HepG2 (cell line): ENCODE results near the gene TEX19. TPM values are rescaled to one million over a fixed set of nuclear protein-coding genes. Genes with fewer than 3 reads are reported as not detected.

Experiments
- CREB1 ChIP-seq, 2 experiments: fragments of 450-650 bp in 1 of 2; IDR thresholded peaks; 2 replicates each; pipeline ENCODE4 v1.6.1; 2016 to 2017; ENCODE audit warnings: control low read depth in 1 of 2, mild to moderate bottlenecking in 1 of 2, missing compliant biosample characterization in 1 of 2, missing genetic modification characterization in 1 of 2
- DNMT1 ChIP-seq: sonication (generic); formaldehyde crosslinking; IDR thresholded peaks from 2 replicates; pipeline ENCODE4 v1.5.1; 2020; ENCODE audit warnings: mild to moderate bottlenecking, missing genetic modification reagents
- DR1 ChIP-seq: sonication (generic); formaldehyde crosslinking; IDR thresholded peaks from 2 replicates; pipeline ENCODE4 v1.8.0; 2021; ENCODE audit warnings: mild to moderate bottlenecking, missing genetic modification reagents, inconsistent platforms
- ETV6 ChIP-seq: sonication (generic); formaldehyde crosslinking; conservative IDR thresholded peaks from 2 replicates; pipeline ENCODE4 v1.4.0; 2020; ENCODE audit warnings: missing genetic modification reagents
- GMEB2 ChIP-seq: IDR thresholded peaks from 2 replicates; pipeline ENCODE4 v1.6.1; 2016; ENCODE audit warnings: missing biosample characterization, missing genetic modification reagents, low read depth
- MAFF ChIP-seq: IDR thresholded peaks from 2 replicates; pipeline ENCODE4 v1.6.1; 2011; ENCODE audit warnings: low read depth, low read length, improper control_type of control experiment
- PAX8 ChIP-seq: sonication (generic); formaldehyde crosslinking; IDR thresholded peaks from 2 replicates; pipeline ENCODE4 v1.8.0; 2022; ENCODE audit warnings: mild to moderate bottlenecking, missing genetic modification reagents, borderline replicate concordance
- RBM22 ChIP-seq: fragments of 200-400 bp; formaldehyde crosslinking; optimal IDR thresholded peaks from 2 replicates; pipeline ENCODE3; 2017; ENCODE audit warnings: mild to moderate bottlenecking, low read length, moderate library complexity
- RNF219 ChIP-seq: sonication (generic); formaldehyde crosslinking; IDR thresholded peaks from 2 replicates; pipeline ENCODE4 v1.5.0; 2020; ENCODE audit warnings: mild to moderate bottlenecking, missing genetic modification reagents
- SETDB1 ChIP-seq: sonication (generic); formaldehyde crosslinking; IDR thresholded peaks from 2 replicates; pipeline ENCODE4 v1.5.1; 2020; ENCODE audit warnings: missing genetic modification reagents, mild to moderate bottlenecking, borderline replicate concordance
- SMAD3 ChIP-seq: sonication (generic); formaldehyde crosslinking; IDR thresholded peaks from 2 replicates; pipeline ENCODE4 v1.4.0; 2020; ENCODE audit warnings: missing genetic modification reagents
- SP140L ChIP-seq: sonication (generic); formaldehyde crosslinking; IDR thresholded peaks from 2 replicates; pipeline ENCODE4 v1.4.0; 2020; ENCODE audit warnings: missing genetic modification reagents, borderline replicate concordance
- SP5 ChIP-seq: IDR thresholded peaks from 2 replicates; pipeline ENCODE4 v1.6.1; 2016; ENCODE audit warnings: low read depth, borderline replicate concordance
- TCF7L2 ChIP-seq: IDR thresholded peaks from 2 replicates; pipeline ENCODE4 v1.6.1; 2011; ENCODE audit warnings: mild to moderate bottlenecking, low read depth, low read length, moderate library complexity
- TEF ChIP-seq: sonication (generic); formaldehyde crosslinking; IDR thresholded peaks from 2 replicates; pipeline ENCODE4 v1.5.0; 2020; ENCODE audit warnings: missing genetic modification reagents
- TFDP1 ChIP-seq: IDR thresholded peaks from 2 replicates; pipeline ENCODE4 v1.6.1; 2016; ENCODE audit warnings: missing compliant biosample characterization, missing genetic modification reagents, borderline replicate concordance
- THAP7 ChIP-seq: sonication (generic); formaldehyde crosslinking; IDR thresholded peaks from 2 replicates; pipeline ENCODE4 v1.8.1; 2023; ENCODE audit warnings: mild to moderate bottlenecking, missing genetic modification reagents
- ZBTB7A ChIP-seq: sonication (generic); formaldehyde crosslinking; IDR thresholded peaks from 2 replicates; pipeline ENCODE4 v1.8.0; 2022; ENCODE audit warnings: mild to moderate bottlenecking, missing genetic modification reagents
- ZNF468 ChIP-seq: sonication (generic); formaldehyde crosslinking; IDR thresholded peaks from 2 replicates; pipeline ENCODE4 v1.8.0; 2022; ENCODE audit warnings: mild to moderate bottlenecking, moderate library complexity, missing genetic modification reagents
- ZNF660 ChIP-seq: sonication (generic); formaldehyde crosslinking; IDR thresholded peaks from 2 replicates; pipeline ENCODE4 v1.5.1; 2020; ENCODE audit warnings: mild to moderate bottlenecking, low read depth, missing genetic modification reagents, borderline replicate concordance
- ZNF704 ChIP-seq: sonication (generic); formaldehyde crosslinking; IDR thresholded peaks from 2 replicates; pipeline ENCODE4 v1.8.1; 2023; ENCODE audit warnings: mild to moderate bottlenecking, inconsistent platforms, moderate library complexity, missing genetic modification reagents, borderline replicate concordance
- ZNF83 ChIP-seq: sonication (generic); formaldehyde crosslinking; IDR thresholded peaks from 2 replicates; pipeline ENCODE4 v1.4.0; 2020; ENCODE audit warnings: missing genetic modification reagents, mild to moderate bottlenecking, borderline replicate concordance
- polyA plus RNA-seq, 8 experiments: library from polyadenylated mRNA; depleted of rRNA in 3 of 8; stranded (reverse) in 7 of 8; unstranded in 1 of 8; fragments of >200 nt; fragmentation: Illumina TruSeq in 4 of 8; extraction: Trizol in 4 of 8; gene quantifications; 2 replicates each; pipeline versions ENCODE4 v1.2.1 to v1.2.3, GENCODE V29; 2011 to 2016; ENCODE audit warnings: low read depth in 4 of 8, missing spikeins in 1 of 8, mixed read lengths in 1 of 8; ENCODE audit not compliant: insufficient read depth in 1 of 8
- total RNA-seq, 5 experiments: library from RNA; depleted of rRNA; stranded (reverse); fragments of >200 nt; fragmentation: Illumina TruSeq; extraction: Trizol; gene quantifications; 2 replicates each; pipeline ENCODE4 v1.2.3, GENCODE V29; 2016; ENCODE audit warnings: low read depth in 1 of 5

Gene TEX19
- total and polyA plus RNA-seq, 2 of the 13 experiments (the other 11 are each of a cell fraction or from before 2014, with no cell fraction given), result 1.3 to 6.0 TPM

GRCh38 chr17:82320140-82320840, 38.8 kb upstream of the TEX19 start (continued):
- TF ChIP-seq TFDP1 (CRISPR knock-in tag) (no peak), GMEB2 (CRISPR knock-in tag) (no peak), SETDB1 (CRISPR knock-in tag) (0 out of 2 replicates have a peak, but pooled peaks have one; percentile 8), PAX8 (CRISPR knock-in tag) (no peak), ZNF660 (CRISPR knock-in tag) (no peak), RNF219 (CRISPR knock-in tag) (no peak), RBM22 (no peak), TEF (no peak; the same call in 1 of the 2 replicates), THAP7 (CRISPR knock-in tag) (peak; percentile 19; the same call in 1 of the 2 replicates), SMAD3 (CRISPR knock-in tag) (no peak), ETV6 (no peak), TCF7L2 (no peak), SP5 (CRISPR knock-in tag) (no peak), ZNF83 (CRISPR knock-in tag) (no peak), DNMT1 (no peak), ZNF704 (CRISPR knock-in tag) (no peak), DR1 (CRISPR knock-in tag) (no peak), ZNF468 (no peak), MAFF (no peak), SP140L (CRISPR knock-in tag) (no peak), ZBTB7A (CRISPR knock-in tag) (peak; percentile 44; the same call in 1 of the 2 replicates), CREB1 (IDR thresholded peaks at IDR 0.05) (no peak), CREB1 (CRISPR knock-in tag; IDR thresholded peaks at IDR 0.05) (no peak)
